Parathyroid adenoma (tissue), 2 donors: ENCODE data around the gene MBD3L2.

Experiments used
- H2AFZ ChIP-seq: fragments of 300-600 bp; sonication (generic); one replicate; pipeline ENCODE4 v1.7.0; 2017; ENCODE audit warnings: antibody characterized with exemption, mild to moderate bottlenecking
- H3K27ac ChIP-seq: fragments of 300-600 bp; sonication (generic); one replicate; pipeline ENCODE4 v1.7.0; 2017
- H3K27me3 ChIP-seq: fragments of 300-600 bp; sonication (generic); one replicate; pipeline ENCODE4 v1.7.0; 2017; ENCODE audit warnings: low read length; ENCODE audit not compliant: control insufficient read depth, insufficient read depth
- H3K36me3 ChIP-seq: fragments of 300-600 bp; sonication (generic); one replicate; pipeline ENCODE4 v1.7.0; 2017; ENCODE audit warnings: low read length; ENCODE audit not compliant: control insufficient read depth, insufficient read depth
- H3K4me1 ChIP-seq: fragments of 300-600 bp; sonication (generic); one replicate; pipeline ENCODE4 v1.7.0; 2017; ENCODE audit warnings: control low read depth
- H3K4me2 ChIP-seq: fragments of 300-600 bp; sonication (generic); one replicate; pipeline ENCODE4 v1.7.0; 2017; ENCODE audit warnings: low read length
- H3K4me3 ChIP-seq: fragments of 300-600 bp; sonication (generic); one replicate; pipeline ENCODE4 v1.7.0; 2017; ENCODE audit warnings: low read depth, low read length
- H3K79me2 ChIP-seq: fragments of 300-600 bp; sonication (generic); one replicate; pipeline ENCODE4 v1.7.0; 2017; ENCODE audit warnings: control low read depth
- H3K9ac ChIP-seq: fragments of 300-600 bp; sonication (generic); one replicate; pipeline ENCODE4 v1.7.0; 2017; ENCODE audit warnings: mild to moderate bottlenecking
- H3K9me3 ChIP-seq: fragments of 300-600 bp; sonication (generic); one replicate; pipeline ENCODE4 v1.7.0; 2017; ENCODE audit warnings: low read length; ENCODE audit not compliant: control insufficient read depth
- TF ChIP-seq, protein P1 (sequence below): fragments of 300-600 bp; sonication (generic); IDR thresholded peaks from one replicate; pipeline ENCODE4 v1.7.0; 2017; ENCODE audit warnings: antibody characterized with exemption, mild to moderate bottlenecking
- donor health status: primary hyperparathyroidism.

The MBD3L2 gene

GRCh38 chr19:7006135-7006704 lies 42.9 kb upstream of the MBD3L2 start:
- H3K4me3 ChIP-seq, result no peak overlapping the region
- H2AFZ ChIP-seq, result no peak overlapping the region
- no peak overlapping the region for H3K9ac ChIP-seq
- H3K4me1 ChIP-seq, result no peaks in the 10 kb centered on the region
- H3K4me2 ChIP-seq, result no peak overlapping the region
- H3K9me3 ChIP-seq, result no peaks in the 10 kb centered on the region
- no peaks in the 10 kb centered on the region for H3K27me3 ChIP-seq
- no peaks in the 10 kb centered on the region for H3K79me2 ChIP-seq
- TF ChIP-seq, protein P1, sequence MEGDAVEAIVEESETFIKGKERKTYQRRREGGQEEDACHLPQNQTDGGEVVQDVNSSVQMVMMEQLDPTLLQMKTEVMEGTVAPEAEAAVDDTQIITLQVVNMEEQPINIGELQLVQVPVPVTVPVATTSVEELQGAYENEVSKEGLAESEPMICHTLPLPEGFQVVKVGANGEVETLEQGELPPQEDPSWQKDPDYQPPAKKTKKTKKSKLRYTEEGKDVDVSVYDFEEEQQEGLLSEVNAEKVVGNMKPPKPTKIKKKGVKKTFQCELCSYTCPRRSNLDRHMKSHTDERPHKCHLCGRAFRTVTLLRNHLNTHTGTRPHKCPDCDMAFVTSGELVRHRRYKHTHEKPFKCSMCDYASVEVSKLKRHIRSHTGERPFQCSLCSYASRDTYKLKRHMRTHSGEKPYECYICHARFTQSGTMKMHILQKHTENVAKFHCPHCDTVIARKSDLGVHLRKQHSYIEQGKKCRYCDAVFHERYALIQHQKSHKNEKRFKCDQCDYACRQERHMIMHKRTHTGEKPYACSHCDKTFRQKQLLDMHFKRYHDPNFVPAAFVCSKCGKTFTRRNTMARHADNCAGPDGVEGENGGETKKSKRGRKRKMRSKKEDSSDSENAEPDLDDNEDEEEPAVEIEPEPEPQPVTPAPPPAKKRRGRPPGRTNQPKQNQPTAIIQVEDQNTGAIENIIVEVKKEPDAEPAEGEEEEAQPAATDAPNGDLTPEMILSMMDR, result no peak
- no peaks in the 10 kb centered on the region for H3K36me3 ChIP-seq
- no peak overlapping the region for H3K27ac ChIP-seq

GRCh38 chr19:7007859-7008258 lies 41.3 kb upstream of the MBD3L2 start:
- no peak overlapping the region for H3K27ac ChIP-seq
- no peaks in the 10 kb centered on the region for H3K9me3 ChIP-seq
- H3K9ac ChIP-seq, result no peak overlapping the region
- H3K27me3 ChIP-seq, result no peaks in the 10 kb centered on the region
- no peak overlapping the region for H2AFZ ChIP-seq
- TF ChIP-seq, protein P1, result no peak
- no peak overlapping the region for H3K4me3 ChIP-seq
- H3K79me2 ChIP-seq, result no peaks in the 10 kb centered on the region
- H3K36me3 ChIP-seq, result no peaks in the 10 kb centered on the region
- H3K4me1 ChIP-seq, result no peaks in the 10 kb centered on the region
- H3K4me2 ChIP-seq, result no peak overlapping the region

- no peak overlapping the region for H3K9ac ChIP-seq
- no peaks in the 10 kb centered on the region for H3K27me3 ChIP-seq
- no peaks in the 10 kb centered on the region for H3K9me3 ChIP-seq
- H3K4me3 ChIP-seq, result no peak overlapping the region
- no peak overlapping the region for H3K27ac ChIP-seq
- H3K79me2 ChIP-seq, result no peaks in the 10 kb centered on the region
- H3K36me3 ChIP-seq, result no peaks in the 10 kb centered on the region
- H2AFZ ChIP-seq, result no peak overlapping the region
- no peak overlapping the region for H3K4me2 ChIP-seq
- H3K4me1 ChIP-seq, result no peaks in the 10 kb centered on the region
- TF ChIP-seq, protein P1, result no peak
These were observed 38.2 kb upstream of the MBD3L2 start for GRCh38 chr19:7010722-7011593.

- Histone ChIP-seq H3K36me3 (no peaks in the 10 kb centered on the region), H3K4me1 (no peaks in the 10 kb centered on the region)
- TF ChIP-seq, protein P1, result no peak
These were observed 35.4 kb upstream of the MBD3L2 start for GRCh38 chr19:7013678-7014077.

More at GRCh38 chr19:7013678-7014077, 35.4 kb upstream of the MBD3L2 start:
- H3K4me3 ChIP-seq, result no peak overlapping the region
- no peak overlapping the region for H3K9ac ChIP-seq
- no peaks in the 10 kb centered on the region for H3K79me2 ChIP-seq
- no peak overlapping the region for H3K27ac ChIP-seq
- H3K4me2 ChIP-seq, result no peak overlapping the region
- H3K27me3 ChIP-seq, result no peaks in the 10 kb centered on the region
- no peaks in the 10 kb centered on the region for H3K9me3 ChIP-seq
- no peak overlapping the region for H2AFZ ChIP-seq
